HL-60/S4 treated with phorbol 12-myristate 13-acetate at 8.2 ng/mL for 4 days and 3 days (cell line): Measurements from ENCODE around the gene MBTD1.
"Not testable (repeated sequence)": the region's sequence is repeated elsewhere in the genome, so short reads cannot be mapped to it uniquely, and the experiment has no call there.

ENCODE experiments used
- in situ Hi-C: fragments of 300-500 bp; cut with MboI; formaldehyde crosslinking; loops from 2 replicates; pipeline ENCODE4 v1.15.0; 2022; ENCODE audit warnings: low sequenced_read_pairs

The MBTD1 gene

GRCh38 chr17:51259564-51260236, at the start of gene MBTD1:
Gene MBTD1, minus strand, starts transcription at chr17:51260049. Its CDS starts 34,888 bp downstream, at chr17:51225161.
- in situ Hi-C loops = no loop called here

- in situ Hi-C loops = no loop called here
Measured at GRCh38 chr17:51305182-51305581, 45.3 kb upstream of the MBTD1 start.

GRCh38 chr17:51299859-51300258, 40.0 kb upstream of the MBTD1 start:
- in situ Hi-C loops = no loop called here

- in situ Hi-C loops = no loop called here
Measured at GRCh38 chr17:51298508-51299371, 38.9 kb upstream of the MBTD1 start.

- in situ Hi-C loops = not testable (repeated sequence)
Measured at GRCh38 chr17:51294338-51294737, 34.5 kb upstream of the MBTD1 start.

DNA sequence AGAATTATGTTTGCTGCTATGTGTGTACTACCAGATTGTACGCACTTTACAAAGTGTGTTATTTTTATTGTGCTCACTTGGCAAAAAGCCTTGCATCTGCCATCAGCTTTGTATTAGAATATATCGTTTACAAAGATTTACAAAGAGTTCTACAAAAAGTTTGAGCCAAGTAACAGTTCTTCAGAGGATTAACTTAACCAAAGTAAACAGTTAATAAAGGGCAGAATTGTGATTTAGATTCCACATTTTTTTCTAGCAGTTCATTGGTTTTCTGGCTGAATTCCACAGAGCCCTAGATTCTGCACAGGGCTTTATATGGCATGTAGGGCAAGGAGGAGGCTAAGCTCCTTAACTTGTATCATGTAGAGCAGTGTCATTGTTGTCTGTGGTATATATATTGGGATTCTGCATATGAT, 29.9 kb upstream of the MBTD1 start:
- in situ Hi-C loops = no loop called here

GRCh38 chr17:51287412-51287811, 27.6 kb upstream of the MBTD1 start:
- in situ Hi-C loops = no loop called here

GRCh38 chr17:51279183-51279582, 19.3 kb upstream of the MBTD1 start:
- in situ Hi-C loops = no loop called here

DNA sequence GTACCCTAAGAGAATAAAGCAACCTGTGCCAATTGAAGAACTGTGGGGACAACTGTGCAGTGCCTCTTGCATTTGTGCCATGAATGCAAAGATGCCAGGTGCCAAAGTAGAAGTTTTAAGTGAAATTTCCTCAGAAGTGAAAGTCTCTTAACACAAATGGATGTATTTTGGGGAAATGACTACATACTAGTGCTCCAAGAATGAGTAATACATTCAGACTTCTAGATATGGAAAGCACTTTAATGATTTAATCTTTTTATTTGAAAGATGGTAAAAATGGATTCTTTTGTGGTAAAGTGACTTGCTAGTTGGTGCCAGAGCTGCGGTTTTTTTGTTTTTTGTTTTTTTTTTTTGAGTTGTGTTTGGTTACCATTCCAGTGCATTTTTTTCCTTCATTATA, 15.5 kb upstream of the MBTD1 start:
- in situ Hi-C loops = no loop called here

- in situ Hi-C loops = no loop called here
Measured at GRCh38 chr17:51272812-51273211, 13.0 kb upstream of the MBTD1 start.

GRCh38 chr17:51270636-51271035, 10.8 kb upstream of the MBTD1 start:
- in situ Hi-C loops = no loop called here

DNA sequence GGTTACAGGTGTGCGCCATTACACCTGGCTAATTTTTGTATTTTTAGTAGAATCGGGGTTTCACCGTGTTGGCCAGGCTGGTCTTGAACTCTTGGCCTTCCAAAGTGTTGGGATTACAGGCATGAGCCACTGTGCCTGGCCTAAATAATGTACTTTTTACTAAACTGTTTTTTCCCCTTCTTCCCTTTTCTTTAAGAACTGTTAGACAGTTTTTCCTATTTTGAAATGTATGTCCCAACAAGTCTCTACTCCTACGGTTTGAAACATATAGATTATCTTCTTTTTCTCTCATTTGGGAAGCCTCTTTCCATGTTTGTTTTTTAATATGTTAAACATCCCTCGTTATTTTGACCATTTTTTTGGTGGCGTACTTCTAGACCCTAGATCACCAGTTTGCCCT, 10.1 kb upstream of the MBTD1 start:
- in situ Hi-C loops = no loop called here

DNA sequence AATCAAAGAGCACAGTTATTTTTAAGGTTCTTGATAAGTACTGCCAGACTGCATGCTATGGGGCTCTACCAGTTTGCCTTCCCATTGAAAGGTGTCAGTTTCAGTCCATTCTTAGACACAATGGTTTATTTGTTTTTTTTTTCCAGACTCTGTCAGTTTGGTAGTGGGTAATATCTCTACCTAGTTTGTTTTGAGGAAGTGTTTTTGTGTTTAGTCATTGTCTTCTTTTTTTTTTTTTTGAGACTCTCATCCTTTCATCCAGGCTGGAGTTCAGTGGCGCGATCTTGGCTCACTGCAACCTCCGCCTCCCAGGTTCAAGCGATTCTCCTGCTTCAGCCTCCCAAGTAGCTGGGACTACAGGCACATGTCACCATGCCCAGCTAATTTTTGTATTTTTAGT, 4.6 kb upstream of the MBTD1 start:
- in situ Hi-C loops = not testable (repeated sequence)

DNA sequence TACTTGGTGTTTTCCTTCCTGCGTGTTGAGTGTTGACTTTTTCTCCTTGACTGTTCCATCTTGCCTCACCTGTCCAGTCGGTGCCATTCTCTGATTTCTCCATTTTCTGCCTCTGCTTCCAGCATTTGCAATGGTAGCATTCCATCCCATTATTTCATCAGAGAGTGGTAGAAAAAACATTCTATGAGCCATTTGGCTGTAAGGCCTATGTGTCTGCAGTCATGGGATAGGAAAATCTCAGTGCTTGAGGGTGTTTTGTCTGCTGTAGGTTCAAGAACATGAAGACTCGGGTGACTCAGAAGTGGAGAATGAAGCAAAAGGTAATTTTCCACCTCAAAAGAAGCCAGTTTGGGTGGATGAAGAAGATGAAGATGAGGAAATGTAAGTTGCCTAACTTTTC, 3.2 kb upstream of the MBTD1 start:
- in situ Hi-C loops = no loop called here

DNA sequence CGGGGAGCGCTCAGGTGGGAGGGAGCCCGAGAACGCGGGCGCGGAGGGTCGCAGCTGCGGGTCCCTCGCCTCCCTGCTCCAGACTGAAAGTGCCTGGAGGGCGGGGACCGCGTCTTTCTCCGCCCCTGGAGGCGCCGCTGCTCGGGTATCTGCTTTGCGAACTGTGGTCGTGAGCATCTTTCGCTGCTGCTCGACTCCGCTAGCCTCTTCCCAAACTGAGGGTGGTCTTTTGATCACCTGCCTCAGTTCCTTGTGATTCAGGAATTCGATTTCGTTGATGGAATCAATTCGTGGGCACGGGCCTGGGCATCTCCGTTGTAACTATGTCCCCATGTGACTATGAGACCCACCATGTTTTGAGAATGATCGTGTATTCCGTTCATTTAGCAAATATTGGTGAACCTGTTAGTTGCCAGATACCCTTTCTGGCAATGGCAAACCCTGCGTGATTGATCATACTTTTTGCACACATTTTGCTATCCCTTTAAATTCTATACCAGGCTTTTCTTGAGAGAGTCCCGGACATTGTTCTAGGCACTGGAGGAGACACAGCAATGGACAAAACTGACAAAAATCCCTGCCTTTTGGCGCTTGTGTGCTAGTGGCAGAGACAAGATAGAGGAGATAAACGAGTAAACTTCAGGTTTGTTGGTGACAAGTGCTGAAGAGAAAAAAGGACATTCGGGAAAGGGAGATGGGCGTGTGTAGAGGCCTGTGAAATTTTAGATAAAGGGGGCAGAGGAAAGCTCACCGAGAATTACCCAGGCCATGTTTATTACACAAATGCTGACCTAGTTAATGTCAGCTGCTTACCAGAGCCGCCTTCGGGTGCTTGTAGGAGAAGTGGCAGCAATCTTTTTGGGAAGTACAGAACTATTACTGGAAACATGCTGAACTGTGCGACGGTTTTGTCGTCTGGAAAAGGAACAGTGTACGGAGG, 1.4 kb upstream of the MBTD1 start:
- in situ Hi-C loops = no loop called here

GRCh38 chr17:51260237-51261023, 581 bp upstream of the MBTD1 start, which contains the start of gene UTP18:
Gene UTP18, plus strand, starts transcription at chr17:51260546. Its CDS starts 39 bp downstream, at chr17:51260585.
- in situ Hi-C loops = no loop called here

GRCh38 chr17:51258756-51259563, 889 bp downstream of the MBTD1 start:
- in situ Hi-C loops = no loop called here

- in situ Hi-C loops = no loop called here
Measured at GRCh38 chr17:51257150-51258081, 2.4 kb downstream of the MBTD1 start.
